HG03175 (cell line): Measurements from ENCODE around the gene BST1.

Experiments
- ATAC-seq: cut with Tn5 transposase; IDR thresholded peaks from one replicate; pipeline ENCODE4 v1.9.1; 2021; ENCODE audit warnings: mild to moderate bottlenecking, moderate library complexity; ENCODE audit not compliant: unreplicated experiment

Gene BST1

DNA sequence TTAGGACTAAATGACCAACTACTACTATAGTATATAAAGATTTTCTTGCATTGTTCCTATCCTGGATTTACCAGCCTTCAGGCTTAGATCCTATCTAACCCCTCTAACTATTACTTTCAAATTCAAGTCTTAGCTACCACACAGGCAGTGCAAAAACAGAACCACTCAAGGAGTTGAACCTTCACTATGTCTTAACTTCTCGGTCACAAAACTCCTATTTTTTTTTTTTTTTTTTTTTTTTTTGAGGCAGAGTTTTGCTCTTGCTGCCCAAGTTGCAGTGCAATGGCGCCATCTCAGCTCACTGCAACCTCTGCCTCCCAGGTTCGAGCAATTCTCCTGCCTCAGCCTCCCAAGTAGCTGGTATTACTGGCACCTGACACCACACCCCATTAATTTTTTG is 27.5 kb upstream of the BST1 start:
- no peak for ATAC-seq

GRCh38 chr4:15676039-15676438 is 26.8 kb upstream of the BST1 start:
- ATAC-seq = no peak

- ATAC-seq = no peak
These were observed 26.0 kb upstream of the BST1 start for GRCh38 chr4:15676899-15677298.

- no peak for ATAC-seq
These were observed 25.3 kb upstream of the BST1 start for GRCh38 chr4:15677507-15677988.

GRCh38 chr4:15681067-15681371 is 21.8 kb upstream of the BST1 start:
- no peak for ATAC-seq

- peak; percentile 95 for ATAC-seq
These were observed 21.3 kb upstream of the BST1 start, which contains the start of gene FAM200B for GRCh38 chr4:15681372-15682241. TSS of gene FAM200B (plus strand) at chr4:15681827. CDS start at chr4:15686978, 5,151 bp downstream.

DNA sequence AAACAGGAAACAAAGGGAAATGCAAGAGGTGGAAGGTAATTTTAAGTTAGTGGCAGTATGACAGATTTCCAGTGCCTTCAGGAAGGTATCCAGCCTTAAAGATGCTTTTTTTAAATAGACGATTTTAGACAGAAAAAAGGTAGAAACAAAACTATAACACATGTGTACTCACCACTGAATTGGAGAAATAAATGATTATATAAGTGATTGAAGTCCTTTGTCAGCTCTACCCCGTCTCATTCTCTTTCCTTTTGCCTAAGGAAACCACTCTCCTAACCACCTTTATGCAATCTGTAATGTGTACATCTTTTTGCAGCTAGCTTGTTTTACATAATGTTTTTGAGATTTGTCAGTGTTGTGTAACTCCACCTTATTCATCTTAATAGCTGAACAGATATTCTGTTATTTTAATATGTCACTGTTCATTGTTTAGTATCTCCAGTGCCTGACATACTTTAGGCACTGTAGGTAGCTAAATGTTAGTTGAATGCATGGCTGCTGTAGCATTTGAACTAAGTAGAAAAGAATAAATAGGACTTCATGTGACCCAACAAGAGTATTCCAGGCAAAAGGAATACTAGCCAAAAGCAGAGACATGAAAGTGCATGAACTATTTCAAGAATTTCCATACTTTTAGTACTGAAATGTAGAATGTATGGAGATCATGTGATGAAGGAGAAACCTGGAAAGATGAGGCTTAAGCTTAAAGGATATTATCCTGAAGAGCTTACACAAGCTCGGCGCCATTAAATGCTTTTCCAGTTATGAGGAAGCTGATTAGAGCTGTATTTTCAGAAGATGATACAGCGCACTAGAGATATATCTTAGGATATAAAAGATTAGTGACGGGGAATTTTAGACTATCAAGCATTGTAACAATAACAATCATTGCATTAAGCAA is 20.4 kb upstream of the BST1 start:
- ATAC-seq = no peak

GRCh38 chr4:15683143-15683495 is 19.7 kb upstream of the BST1 start:
- no peak for ATAC-seq

- ATAC-seq = no peak
These were observed 18.4 kb upstream of the BST1 start for GRCh38 chr4:15684498-15684897.

DNA sequence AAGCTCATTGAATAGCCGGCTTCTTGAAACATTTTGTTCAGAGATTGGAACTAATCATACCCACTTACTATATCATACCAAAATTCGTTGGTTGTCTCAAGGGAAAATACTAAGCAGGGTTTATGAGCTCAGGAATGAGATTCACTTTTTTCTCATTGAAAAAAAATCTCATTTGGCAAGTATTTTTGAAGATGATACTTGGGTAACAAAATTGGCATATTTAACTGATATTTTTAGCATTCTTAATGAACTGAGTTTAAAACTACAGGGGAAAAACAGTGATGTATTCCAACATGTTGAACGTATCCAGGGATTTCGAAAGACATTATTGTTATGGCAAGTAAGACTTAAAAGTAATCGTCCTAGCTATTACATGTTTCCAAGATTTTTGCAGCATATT is 14.8 kb upstream of the BST1 start:
- ATAC-seq = no peak

DNA sequence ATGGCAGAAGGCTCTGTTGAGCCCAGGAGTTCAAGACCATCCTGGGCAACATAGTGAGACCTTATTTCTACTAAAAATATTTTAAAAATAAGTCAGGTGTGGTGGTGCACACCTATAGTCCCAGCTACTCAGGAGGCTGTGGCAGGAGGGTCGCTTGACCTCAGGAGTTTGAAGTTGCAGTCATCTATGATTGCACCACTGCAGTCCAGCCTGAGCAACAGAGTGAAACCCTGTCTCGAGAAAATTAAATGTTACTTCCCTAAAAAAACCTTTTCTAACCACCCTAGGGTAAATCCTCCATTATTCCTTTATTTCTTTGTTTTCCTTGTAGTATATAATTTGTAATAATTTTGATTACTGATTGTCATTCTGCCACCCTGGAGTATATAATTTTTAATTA is 13.3 kb upstream of the BST1 start:
- no peak for ATAC-seq

DNA sequence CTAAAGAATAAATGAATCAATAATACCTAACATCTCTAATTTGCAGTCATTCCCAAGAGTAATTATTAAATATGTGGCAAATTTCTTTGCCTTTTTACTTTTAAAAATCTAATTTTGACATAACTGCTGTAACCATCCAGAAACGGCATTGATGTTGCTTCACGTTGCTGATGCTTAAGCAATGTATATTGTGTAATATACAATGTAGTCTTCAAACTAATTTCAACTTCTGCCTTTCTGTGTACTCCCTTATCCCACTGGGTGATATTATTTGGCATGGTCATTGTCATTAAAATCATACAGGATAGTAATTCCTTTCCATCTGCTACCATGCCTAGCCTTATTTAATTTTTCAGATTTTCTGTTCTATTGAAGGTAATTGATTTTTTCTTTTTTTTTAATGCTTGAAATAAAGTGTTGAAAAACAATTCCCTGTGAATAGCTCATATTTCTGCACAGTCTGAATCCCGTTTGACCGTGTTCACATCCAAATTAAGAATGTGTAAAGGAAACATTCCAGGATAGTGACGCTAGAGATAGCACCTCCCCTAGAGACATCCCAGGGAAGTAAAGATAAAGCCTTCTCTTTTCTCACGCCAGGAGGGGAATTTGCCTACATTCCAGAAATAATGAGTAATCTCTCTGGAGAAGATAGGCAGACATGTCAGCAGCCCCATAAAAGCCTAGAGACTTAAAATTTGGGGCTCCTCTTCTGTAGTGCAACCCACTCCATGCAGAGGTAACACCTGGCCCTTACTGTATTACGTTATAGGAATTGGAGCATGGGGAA is 12.7 kb upstream of the BST1 start:
- no peak for ATAC-seq

GRCh38 chr4:15691346-15692135 is 11.3 kb upstream of the BST1 start:
- ATAC-seq = no peak

GRCh38 chr4:15692602-15693001 is 10.3 kb upstream of the BST1 start:
- no peak for ATAC-seq

GRCh38 chr4:15694431-15694830 is 8.4 kb upstream of the BST1 start:
- no peak for ATAC-seq

- ATAC-seq = no peak
These were observed 7.6 kb upstream of the BST1 start for GRCh38 chr4:15695240-15695699.

GRCh38 chr4:15695729-15696128 is 7.1 kb upstream of the BST1 start:
- no peak for ATAC-seq

- no peak for ATAC-seq
These were observed 6.0 kb upstream of the BST1 start for GRCh38 chr4:15696866-15697265.

DNA sequence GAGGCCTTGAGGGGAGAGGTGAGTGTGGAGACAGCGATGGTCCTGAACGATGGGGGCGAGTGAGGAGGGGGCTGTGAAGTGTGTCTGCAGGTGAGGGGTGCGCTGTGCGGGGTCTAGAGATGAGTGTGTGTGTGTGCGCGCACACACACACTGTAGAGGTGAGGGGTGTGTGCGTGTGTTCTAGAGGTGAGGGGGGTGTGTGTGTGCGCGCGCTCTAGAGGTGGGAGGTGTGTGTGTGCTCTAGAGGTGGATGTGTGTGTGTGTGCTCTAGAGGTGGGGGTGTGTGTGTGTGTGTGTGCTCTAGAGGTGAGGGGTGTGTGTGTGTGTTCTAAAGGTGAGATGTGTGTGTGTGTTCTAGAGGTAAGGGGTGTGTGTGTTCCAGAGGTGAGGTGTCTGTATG is 574 bp downstream of the BST1 start:
- no peak for ATAC-seq

- ATAC-seq = no peak
These were observed 1.3 kb downstream of the BST1 start for GRCh38 chr4:15704129-15704528.
